H1 (cell line): ENCODE data around the gene HOMER1. TPM values are rescaled to one million over a fixed set of nuclear protein-coding genes. Genes with fewer than 3 reads are reported as not detected.

ENCODE experiments used
- CTCF ChIA-PET: fragments of 300-600 bp; sonication (Branson Sonifier 250); formaldehyde crosslinking; loops from one replicate; lab custom pipeline; 2021; ENCODE audit not compliant: partially characterized antibody; lab: Charles Lee
- POLR2A ChIA-PET: fragments of 300-600 bp; sonication (Branson Sonifier 250); formaldehyde crosslinking; loops from one replicate; lab custom pipeline; 2021; ENCODE audit warnings: inconsistent platforms; ENCODE audit not compliant: partially characterized antibody; lab: Charles Lee
- DNase-seq, 2 experiments: peaks; one replicate each; pipeline versions ENCODE4 v3.0.0 to v3.0.0-alpha.2; 2010 to 2022; ENCODE audit warnings: low spot score in 2 of 2, low read depth in 1 of 2, mixed read lengths in 1 of 2
- FAIRE-seq: peaks from 2 replicates; lab custom pipeline; 2011; peaks lifted over from hg19 to GRCh38; lab: Jason Lieb, UNC
- H2AFZ ChIP-seq: 2 replicates; pipeline ENCODE4 v1.8.1; 2012; ENCODE audit warnings: low read length, inconsistent platforms
- H2AK5ac ChIP-seq: 2 replicates; pipeline ENCODE4 v1.6.1; 2013; ENCODE audit warnings: low read depth, low read length
- H2BK120ac ChIP-seq: replicated peaks from 2 replicates; pipeline ENCODE3; 2013; ENCODE audit warnings: low read depth, low read length, inconsistent platforms
- H2BK12ac ChIP-seq: 2 replicates; pipeline ENCODE4 v1.6.1; 2013; ENCODE audit warnings: low read depth, low read length
- H2BK15ac ChIP-seq: 2 replicates; pipeline ENCODE4 v1.6.1; 2013; ENCODE audit warnings: low read length
- H2BK20ac ChIP-seq: 2 replicates; pipeline ENCODE4 v1.6.1; 2013; ENCODE audit warnings: low read length
- H2BK5ac ChIP-seq: 2 replicates; pipeline ENCODE4 v1.6.1; 2013; ENCODE audit warnings: low read depth, low read length
- H3K14ac ChIP-seq: 2 replicates; pipeline ENCODE4 v1.6.1; 2013; ENCODE audit warnings: inconsistent platforms; ENCODE audit not compliant: insufficient read length
- H3K18ac ChIP-seq: 2 replicates; pipeline ENCODE4 v1.6.1; 2013; ENCODE audit warnings: low read length; ENCODE audit errors: extremely low read depth
- H3K23ac ChIP-seq: 2 replicates; pipeline ENCODE4 v1.6.1; 2013; ENCODE audit warnings: inconsistent platforms; ENCODE audit not compliant: insufficient read length
- H3K23me2 ChIP-seq: 2 replicates; pipeline ENCODE4 v1.6.1; 2013; ENCODE audit warnings: low read depth, low read length
- H3K27ac ChIP-seq: 2 replicates; pipeline ENCODE4 v1.6.1; 2011; ENCODE audit warnings: low read depth, low read length, inconsistent platforms
- H3K27me3 ChIP-seq, 4 experiments: replicated peaks in 1 of 4; 1 replicate in 1 of 4; 2 replicates in 3 of 4; pipeline versions ENCODE4 v1.6.1 to v1.8.1; 2011 to 2013; ENCODE audit warnings: low read length in 3 of 4, mild to moderate bottlenecking in 3 of 4, inconsistent platforms in 2 of 4, mixed read lengths in 2 of 4, moderate library complexity in 1 of 4; ENCODE audit not compliant: control insufficient read depth in 3 of 4, insufficient read depth in 3 of 4; ENCODE audit errors: extremely low read depth in 1 of 4
- H3K36me3 ChIP-seq, 4 experiments: 2 replicates each; pipeline versions ENCODE4 v1.6.1 to v1.8.1; 2011 to 2013; ENCODE audit warnings: mild to moderate bottlenecking in 4 of 4, low read length in 3 of 4, moderate library complexity in 2 of 4, control low read depth in 1 of 4, inconsistent platforms in 1 of 4; ENCODE audit not compliant: insufficient read depth in 4 of 4, control insufficient read depth in 2 of 4
- H3K4ac ChIP-seq: replicated peaks from 2 replicates; pipeline ENCODE3; 2013; ENCODE audit warnings: low read length, low read depth, mixed read lengths, inconsistent platforms; ENCODE audit not compliant: insufficient read length
- H3K4me1 ChIP-seq, 4 experiments: replicated peaks in 1 of 4; 1 replicate in 1 of 4; 2 replicates in 3 of 4; pipeline versions ENCODE4 v1.6.1 to v1.8.1; 2011 to 2013; ENCODE audit warnings: low read length in 3 of 4, inconsistent platforms in 2 of 4, mixed read lengths in 1 of 4; ENCODE audit not compliant: insufficient read depth in 4 of 4, control insufficient read depth in 3 of 4
- H3K4me2 ChIP-seq, 2 experiments: 2 replicates each; pipeline versions ENCODE4 v1.6.1 to v1.8.1; 2011 to 2013; ENCODE audit warnings: low read depth in 2 of 2, low read length in 2 of 2, control low read depth in 1 of 2, inconsistent platforms in 1 of 2, mild to moderate bottlenecking in 1 of 2; ENCODE audit not compliant: insufficient read depth in 1 of 2
- H3K4me3 ChIP-seq, 4 experiments: fragments of 200-600, 300-600 bp in 1 of 4; sonication (generic), shearing (Covaris generic), sonication (Bioruptor Twin) in 1 of 4; 2 replicates each; pipeline versions ENCODE4 v1.5.1 to v1.8.1; 2011 to 2016; ENCODE audit warnings: low read length in 4 of 4, low read depth in 3 of 4, control low read depth in 2 of 4, inconsistent platforms in 2 of 4, mild to moderate bottlenecking in 2 of 4, mixed read lengths in 1 of 4, moderate library complexity in 1 of 4; ENCODE audit not compliant: insufficient read depth in 2 of 4; ENCODE audit errors: extremely low read depth in 1 of 4
- H3K56ac ChIP-seq: replicated peaks from 2 replicates; pipeline ENCODE3; 2013; ENCODE audit warnings: low read depth, mild to moderate bottlenecking, mixed read lengths, low read length, inconsistent platforms; ENCODE audit not compliant: insufficient read length
- H3K79me1 ChIP-seq: 2 replicates; pipeline ENCODE4 v1.6.1; 2013; ENCODE audit warnings: low read depth, low read length, control low read depth
- H3K79me2 ChIP-seq, 2 experiments: 2 replicates each; pipeline versions ENCODE4 v1.6.1 to v1.8.1; 2012 to 2013; ENCODE audit warnings: low read length in 2 of 2, mild to moderate bottlenecking in 2 of 2, inconsistent platforms in 1 of 2; ENCODE audit not compliant: insufficient read depth in 2 of 2, control insufficient read depth in 1 of 2
- H3K9ac ChIP-seq, 4 experiments: replicated peaks in 1 of 4; 1 replicate in 1 of 4; 2 replicates in 3 of 4; pipeline versions ENCODE4 v1.6.1 to v1.8.1; 2011 to 2013; ENCODE audit warnings: low read depth in 3 of 4, low read length in 3 of 4, control low read depth in 2 of 4, mild to moderate bottlenecking in 2 of 4, moderate library complexity in 2 of 4, inconsistent platforms in 1 of 4; ENCODE audit errors: extremely low read depth in 1 of 4
- H3K9me3 ChIP-seq, 2 experiments: 2 replicates each; pipeline versions ENCODE4 v1.6.1 to v1.8.1; 2012 to 2013; ENCODE audit warnings: mild to moderate bottlenecking in 2 of 2, moderate library complexity in 2 of 2, control low read depth in 1 of 2, inconsistent platforms in 1 of 2, low read depth in 1 of 2, low read length in 1 of 2, mixed read lengths in 1 of 2; ENCODE audit not compliant: insufficient read depth in 2 of 2
- H4K20me1 ChIP-seq, 2 experiments: replicated peaks in 1 of 2; 2 replicates each; pipeline versions ENCODE3 to v1.8.1; 2011 to 2013; ENCODE audit warnings: inconsistent platforms in 2 of 2, low read length in 2 of 2, mild to moderate bottlenecking in 1 of 2; ENCODE audit not compliant: insufficient read depth in 2 of 2, control insufficient read depth in 1 of 2
- H4K5ac ChIP-seq: 2 replicates; pipeline ENCODE4 v1.6.1; 2013; ENCODE audit warnings: low read length, low read depth, mixed read lengths, inconsistent platforms; ENCODE audit not compliant: insufficient read length
- H4K8ac ChIP-seq: 2 replicates; pipeline ENCODE4 v1.8.0; 2013; ENCODE audit warnings: mild to moderate bottlenecking, moderate library complexity, low read length, inconsistent platforms; ENCODE audit not compliant: insufficient read depth; ENCODE audit errors: extremely low read depth
- H4K91ac ChIP-seq: replicated peaks from 2 replicates; pipeline ENCODE3; 2013; ENCODE audit warnings: low read length, mixed read lengths, inconsistent platforms; ENCODE audit not compliant: insufficient read length
- BACH1 ChIP-seq: IDR thresholded peaks from 2 replicates; pipeline ENCODE4 v1.6.1; 2012; ENCODE audit warnings: low read length, improper control_type of control experiment
- CBX5 ChIP-seq: fragments of 300-800, 300-1000 bp; sonication (generic); IDR thresholded peaks from 2 replicates; pipeline ENCODE4 v1.7.1; 2016; ENCODE audit warnings: antibody characterized with exemption, low read length, low read depth
- CBX8 ChIP-seq: fragments of 300-800, 300-1000 bp; sonication (generic); IDR thresholded peaks from 2 replicates; pipeline ENCODE4 v1.7.1; 2016; ENCODE audit warnings: low read depth, low read length, borderline replicate concordance
- CREB1 ChIP-seq: IDR thresholded peaks from 2 replicates; pipeline ENCODE4 v1.6.1; 2012; ENCODE audit warnings: inconsistent platforms
- EGR1 ChIP-seq: IDR thresholded peaks from 2 replicates; pipeline ENCODE4 v1.6.1; 2011; ENCODE audit warnings: low read depth, low read length, borderline replicate concordance
- EZH2 ChIP-seq: fragments of 200-600 bp; sonication (generic); IDR thresholded peaks from 2 replicates; pipeline ENCODE4 v1.7.1; 2012; ENCODE audit warnings: low read depth, mild to moderate bottlenecking, moderate library complexity, low read length, inconsistent platforms; ENCODE audit not compliant: severe bottlenecking
- FOSL1 ChIP-seq: IDR thresholded peaks from 2 replicates; pipeline ENCODE4 v1.6.1; 2011; ENCODE audit warnings: mild to moderate bottlenecking, low read depth, low read length, moderate library complexity; ENCODE audit not compliant: insufficient read depth
- GTF2F1 ChIP-seq: IDR thresholded peaks from 2 replicates; pipeline ENCODE4 v1.6.1; 2012; ENCODE audit warnings: low read depth, low read length, improper control_type of control experiment, borderline replicate concordance
- HDAC2 ChIP-seq, 2 experiments: fragments of 300-600 bp in 1 of 2; sonication (generic) in 1 of 2; IDR thresholded peaks; 2 replicates each; pipeline ENCODE4 v1.6.1; 2011 to 2012; ENCODE audit warnings: low read depth in 2 of 2, low read length in 2 of 2, mild to moderate bottlenecking in 2 of 2, moderate library complexity in 2 of 2, borderline replicate concordance in 1 of 2, inconsistent platforms in 1 of 2
- KDM4A ChIP-seq: IDR thresholded peaks from one replicate; pipeline ENCODE4 v1.7.1; 2012; ENCODE audit warnings: low read depth, mild to moderate bottlenecking, moderate library complexity, low read length, inconsistent platforms; ENCODE audit not compliant: severe bottlenecking
- KDM5A ChIP-seq: fragments of 200-600 bp; IDR thresholded peaks from 2 replicates; pipeline ENCODE4 v1.7.1; 2012; ENCODE audit warnings: mild to moderate bottlenecking, low read length, inconsistent platforms, mixed read lengths
- MAFK ChIP-seq: IDR thresholded peaks from 2 replicates; pipeline ENCODE4 v1.6.1; 2012; ENCODE audit warnings: low read depth, mild to moderate bottlenecking, improper control_type of control experiment, low read length
- POLR2A ChIP-seq, 2 experiments: IDR thresholded peaks; 1 replicate in 1 of 2; 2 replicates in 1 of 2; pipeline ENCODE4 v1.6.1; 2011; ENCODE audit warnings: low read depth in 2 of 2, low read length in 2 of 2, mild to moderate bottlenecking in 2 of 2; ENCODE audit errors: control extremely low read depth in 1 of 2
- SIN3A ChIP-seq, 2 experiments: IDR thresholded peaks in 1 of 2; conservative IDR thresholded peaks in 1 of 2; 2 replicates each; pipeline ENCODE4 v1.6.1; 2011 to 2012; ENCODE audit warnings: low read length in 2 of 2, improper control_type of control experiment in 1 of 2, low read depth in 1 of 2, mild to moderate bottlenecking in 1 of 2
- SP2 ChIP-seq: IDR thresholded peaks from 2 replicates; pipeline ENCODE4 v1.6.1; 2012; ENCODE audit warnings: mild to moderate bottlenecking, low read length, inconsistent platforms
- TAF1 ChIP-seq: IDR thresholded peaks from 2 replicates; pipeline ENCODE4 v1.6.1; 2011; ENCODE audit warnings: mild to moderate bottlenecking, low read depth, low read length
- WGBS, 2 experiments: shearing (Covaris generic) in 1 of 2; methylation state at CpG; one replicate each; pipeline versions ENCODE4 v1.1.6 to v1.1.7; 2013 to 2015; ENCODE audit warnings: low lambda C conversion rate in 2 of 2, mixed read lengths in 2 of 2, inconsistent platforms in 1 of 2, low coverage in 1 of 2, missing lambda C conversion rate in 1 of 2; ENCODE audit not compliant: insufficient replicate concordance in 2 of 2, insufficient coverage in 1 of 2, insufficient read length in 1 of 2; ENCODE audit errors: extremely low coverage in 1 of 2, missing lambda C conversion rate in 1 of 2; 5-methylcytosine and 5-hydroxymethylcytosine counted together
- polyA plus RNA-seq, 7 experiments: library from polyadenylated mRNA; depleted of rRNA in 3 of 7; stranded (reverse) in 5 of 7; unstranded in 2 of 7; fragments of >200 nt in 5 of 7; fragments of 200-250 nt in 2 of 7; gene quantifications; 1 replicate in 5 of 7; 2 replicates in 1 of 7; 4 replicates in 1 of 7; pipeline versions ENCODE4 v1.2.1 to v1.2.3, GENCODE V29; 2011 to 2013; ENCODE audit warnings: missing spikeins in 2 of 7, mixed read lengths in 2 of 7
- total RNA-seq: library from RNA; stranded (reverse); fragmentation: NEBNext Ultra II Directional; extraction: Animal tissue kit (Norgen Biotek cat#: 25700); gene quantifications from 2 replicates; pipeline ENCODE4 v1.2.1, GENCODE V29; 2021

The HOMER1 gene
- total and polyA plus RNA-seq, 2 of the 8 experiments (the other 6 are each of a cell fraction or from before 2014, with no cell fraction given): 6.4 to 57.9 TPM

GRCh38 chr5:79555418-79555817 lies 41.5 kb upstream of the HOMER1 start:
- no peak for FAIRE-seq
- ChIA-PET CTCF (interaction anchor here (1.2 kb wide), 1 partner anchor 37 kb away, joined by 3 read pairs; no protein-coding TSS in a partner anchor), POLR2A (no interaction called here)
- Histone ChIP-seq H3K36me3 (no peaks in the 10 kb centered on the region), H2BK20ac (no peak overlapping the region), H2BK5ac (no peak overlapping the region), H3K23me2 (no peaks in the 10 kb centered on the region), H3K4me3 (no peak overlapping the region), H2AK5ac (no peak overlapping the region), H2BK120ac (no peak overlapping the region), H4K5ac (no peak overlapping the region), H3K18ac (no peak overlapping the region), H3K79me2 (no peaks in the 10 kb centered on the region), H3K4me1 (peaks cover 0 to 4% (median 0%) of the 10 kb centered on the region in 4 experiments; a peak in 1 of 7 replicates), H3K4ac (no peak overlapping the region), H2BK15ac (no peak overlapping the region), H3K27me3 (no peaks in the 10 kb centered on the region), H2AFZ (no peak overlapping the region), H4K20me1 (no peaks in the 10 kb centered on the region), H3K27ac (no peak overlapping the region), H4K91ac (no peak overlapping the region), H3K9ac (no peak overlapping the region), H3K9me3 (no peaks in the 10 kb centered on the region), H4K8ac (no peak overlapping the region), H3K79me1 (no peaks in the 10 kb centered on the region), H3K4me2 (no peak overlapping the region), H3K56ac (no peak overlapping the region), H3K14ac (no peak overlapping the region), H3K23ac (no peak overlapping the region), H2BK12ac (no peak overlapping the region)
- 91% methylated on average over 3 of the region's 3 CpGs; no CpG with 5 or more reads in 1 of the 2 experiments for WGBS, 2 experiments
- DNase-seq: no peak
- TF ChIP-seq FOSL1 (no peak), POLR2A (IDR thresholded peaks at IDR 0.05; ENCODE audit: control extremely low read depth in 1 of 2, low read depth in 2 of 2, low read length in 2 of 2) (no peak), SIN3A (conservative IDR thresholded peaks at IDR 0.05 in 1 of 2, IDR thresholded peaks at IDR 0.05 in 1 of 2; ENCODE audit: low read depth in 1 of 2, low read length in 2 of 2) (no peak), BACH1 (no peak), CBX5 (no peak), EZH2 (no peak), CREB1 (no peak), GTF2F1 (no peak), KDM5A (no peak), SP2 (no peak), HDAC2 (IDR thresholded peaks at IDR 0.05; ENCODE audit: borderline replicate concordance in 1 of 2, low read depth in 2 of 2, low read length in 2 of 2) (no peak), CBX8 (no peak), KDM4A (no peak), MAFK (no peak), TAF1 (no peak), EGR1 (no peak)
